B cell (primary cell): ENCODE measurements around the gene ADI1. TPM values are rescaled to one million over a fixed set of nuclear protein-coding genes. Genes with fewer than 3 reads are reported as not detected.

Source experiments
- ATAC-seq: fragments of 200-7000 bp; cut with Tn5 transposase; one replicate; pipeline ENCODE4 v1.10.0; 2021; ENCODE audit warnings: low read depth, mild to moderate bottlenecking, moderate number of reproducible peaks, moderate library complexity
- CTCF ChIA-PET: fragments of 350-600 bp; sonication (Branson Sonifier 250); formaldehyde crosslinking; loops from one replicate; lab custom pipeline; 2021; ENCODE audit warnings: antibody characterized with exemption, inconsistent platforms; lab: Charles Lee
- POLR2A ChIA-PET: fragments of 350-600 bp; sonication (Branson Sonifier 250); formaldehyde crosslinking; loops from one replicate; lab custom pipeline; 2021; ENCODE audit warnings: antibody characterized with exemption; lab: Charles Lee
- DNase-seq: peaks from one replicate; pipeline ENCODE4 v3.0.0; 2013
- H2AFZ ChIP-seq: 2 replicates; pipeline ENCODE4 v1.6.1; 2012; ENCODE audit warnings: mild to moderate bottlenecking, low read depth, low read length; ENCODE audit not compliant: insufficient read depth, poor library complexity, severe bottlenecking
- H3K27ac ChIP-seq, 2 donors: 1 replicate in 1 of 2; 2 replicates in 1 of 2; pipeline ENCODE4 v1.5.1; 2012 to 2013; ENCODE audit warnings: low read length in 2 of 2, mild to moderate bottlenecking in 2 of 2, moderate library complexity in 1 of 2
- H3K27me3 ChIP-seq, 4 experiments: fragments of 200-600 bp in 1 of 4; sonication (generic) in 1 of 4; replicated peaks in 1 of 4; 1 replicate in 2 of 4; 2 replicates in 2 of 4; pipeline versions ENCODE4 v1.6.1 to v1.7.0; 2013 to 2016; ENCODE audit warnings: low read length in 3 of 4, mild to moderate bottlenecking in 2 of 4, mixed read lengths in 1 of 4, moderate library complexity in 1 of 4; ENCODE audit not compliant: insufficient read depth in 4 of 4, control insufficient read depth in 3 of 4; ENCODE audit errors: control extremely low read depth in 1 of 4
- H3K36me3 ChIP-seq, 2 experiments: replicated peaks in 1 of 2; 1 replicate in 1 of 2; 2 replicates in 1 of 2; pipeline versions ENCODE4 v1.6.1 to v1.7.1; 2013; ENCODE audit warnings: low read length in 1 of 2; ENCODE audit not compliant: insufficient read depth in 2 of 2, control insufficient read depth in 1 of 2; ENCODE audit errors: control extremely low read depth in 1 of 2, extremely low read depth in 1 of 2
- H3K4me1 ChIP-seq, 2 donors: fragments of 200-600 bp in 1 of 2; sonication (generic) in 1 of 2; 1 replicate in 1 of 2; 2 replicates in 1 of 2; pipeline versions ENCODE4 v1.5.1 to v1.6.1; 2013 to 2017; ENCODE audit warnings: low read length in 2 of 2; ENCODE audit not compliant: control insufficient read depth in 2 of 2, insufficient read depth in 2 of 2
- H3K4me2 ChIP-seq: replicated peaks from 2 replicates; pipeline ENCODE3; 2012; ENCODE audit warnings: mild to moderate bottlenecking, low read depth, low read length; ENCODE audit not compliant: poor library complexity, severe bottlenecking
- H3K4me3 ChIP-seq, 5 experiments: fragments of 200-600 bp in 1 of 5; sonication (generic) in 1 of 5; 1 replicate in 3 of 5; 2 replicates in 2 of 5; pipeline versions ENCODE4 v1.5.1 to v1.7.0; 2011 to 2016; ENCODE audit warnings: low read length in 4 of 5, mild to moderate bottlenecking in 4 of 5, low read depth in 2 of 5, control low read depth in 1 of 5, moderate library complexity in 1 of 5; ENCODE audit not compliant: insufficient read depth in 1 of 5; ENCODE audit errors: control extremely low read depth in 1 of 5, extremely low read depth in 1 of 5
- H3K79me2 ChIP-seq: fragments of 200-600 bp; sonication (generic); one replicate; pipeline ENCODE4 v1.6.0; 2016; ENCODE audit warnings: low read length; ENCODE audit not compliant: control insufficient read depth, insufficient read depth
- H3K9ac ChIP-seq: fragments of 200-600 bp; sonication (generic); 2 replicates; pipeline ENCODE4 v1.6.1; 2017; ENCODE audit warnings: mild to moderate bottlenecking, low read length, moderate library complexity
- H3K9me3 ChIP-seq, 3 donors: one replicate each; pipeline versions ENCODE4 v1.6.1 to v1.7.1; 2013; ENCODE audit warnings: low read length in 2 of 3; ENCODE audit not compliant: control insufficient read depth in 2 of 3, insufficient read depth in 1 of 3; ENCODE audit errors: control extremely low read depth in 1 of 3
- H4K20me1 ChIP-seq: 2 replicates; pipeline ENCODE4 v1.6.0; 2012; ENCODE audit warnings: mild to moderate bottlenecking, low read length; ENCODE audit not compliant: insufficient read depth, control insufficient read depth, poor library complexity, severe bottlenecking
- H3K27ac Mint-ChIP-seq: one replicate; pipeline ENCODE4 v1.8.0; 2021; ENCODE audit warnings: mixed read lengths
- H3K27me3 Mint-ChIP-seq: one replicate; pipeline ENCODE4 v1.8.0; 2021; ENCODE audit warnings: mixed read lengths
- H3K4me1 Mint-ChIP-seq: one replicate; pipeline ENCODE4 v1.8.0; 2021; ENCODE audit warnings: mixed read lengths
- H3K4me3 Mint-ChIP-seq: one replicate; pipeline ENCODE4 v1.8.0; 2021; ENCODE audit warnings: mixed read lengths
- H3K9me3 Mint-ChIP-seq: one replicate; pipeline ENCODE4 v1.8.0; 2022; ENCODE audit warnings: mixed read lengths; ENCODE audit not compliant: insufficient read depth
- CTCF ChIP-seq: fragments of 200-600 bp; IDR thresholded peaks from one replicate; pipeline ENCODE4 v1.8.0; 2022; ENCODE audit warnings: antibody characterized with exemption, mild to moderate bottlenecking
- EZH2 ChIP-seq: IDR thresholded peaks from 2 replicates; pipeline ENCODE4 v1.6.1; 2012; ENCODE audit warnings: borderline replicate concordance, low read depth, mild to moderate bottlenecking, moderate library complexity, low read length; ENCODE audit not compliant: insufficient read depth, poor library complexity, severe bottlenecking
- WGBS: methylation state at CpG from one replicate; pipeline ENCODE4 v1.1.5; 2013; ENCODE audit warnings: missing lambda C conversion rate; ENCODE audit not compliant: insufficient coverage; 5-methylcytosine and 5-hydroxymethylcytosine counted together
- intact Hi-C: fragments of 100-400 bp; cut with micrococcal nuclease; formaldehyde crosslinking; loops from one replicate; pipeline ENCODE4 v1.10.0; 2022
- polyA plus RNA-seq: library from polyadenylated mRNA; depleted of rRNA; stranded (reverse); fragments of >200 nt; gene quantifications from 2 replicates; pipeline ENCODE4 v1.2.3, GENCODE V29; 2012
- total RNA-seq, 2 donors: library from RNA; stranded (reverse); fragments of 120-200 nt in 1 of 2; gene quantifications; 1 replicate in 1 of 2; 2 replicates in 1 of 2; pipeline versions ENCODE4 v1.2.3 to v1.2.4, GENCODE V29; 2013 to 2022

The ADI1 gene
- total and polyA plus RNA-seq, 2 donors (not counting 1 experiment from before 2014, with no cell fraction given), result 15.2 to 23.1 TPM

- intact Hi-C loops, result no loop called here
- Histone ChIP-seq H3K4me3 (no peak overlapping the region), H3K4me1 (peaks cover 7 to 9% of the 10 kb centered on the region in 2 donors), H4K20me1 (no peaks in the 10 kb centered on the region), H3K27me3 (no peaks in the 10 kb centered on the region), H3K27ac (peak overlapping the region in 1 of 2 donors; percentile 64), H3K79me2 (no peaks in the 10 kb centered on the region), H3K9me3 (peaks cover 0 to 7% (median 0%) of the 10 kb centered on the region in 3 donors), H2AFZ (no peak overlapping the region), H3K9ac (no peak overlapping the region), H3K4me2 (peak overlapping the region; percentile 36), H3K36me3 (peaks cover 0 to 36% of the 10 kb centered on the region in 2 experiments)
- no peak overlapping the region for H3K4me3 Mint-ChIP-seq
- ChIA-PET POLR2A (no interaction called here), CTCF (interaction anchor here (1.8 kb wide), 1 partner anchor 18 kb away, joined by 6 read pairs; no protein-coding TSS in a partner anchor)
- TF ChIP-seq CTCF (no peak), EZH2 (no peak)
- no peaks in the 10 kb centered on the region for H3K9me3 Mint-ChIP-seq
- H3K27me3 Mint-ChIP-seq, result no peaks in the 10 kb centered on the region
- 65% methylated on average over 6 of the region's 7 CpGs for WGBS
- DNase-seq, result no peak
- peaks cover 9% of the 10 kb centered on the region for H3K4me1 Mint-ChIP-seq
- H3K27ac Mint-ChIP-seq, result no peak overlapping the region
- ATAC-seq, result no peak
These were observed 38.9 kb downstream of the ADI1 start for GRCh38 chr2:3480352-3481010.
